ENCODE data around the gene CFAP299. TPM values are rescaled to one million over a fixed set of nuclear protein-coding genes. Genes with fewer than 3 reads are reported as not detected.

Gene CFAP299
- polyA plus RNA-seq, 6 donors from 2014 or later: not detected

GRCh38 chr4:80475236-80475635 is 139.7 kb downstream of the CFAP299 start:
- Mint-ChIP-seq H3K36me3 (no peaks in the 10 kb centered on the region), H3K27me3 (peaks cover 0 to 7% (median 4%) of the 10 kb centered on the region in 3 donors), H3K4me1 (peaks cover 0 to 5% (median 0%) of the 10 kb centered on the region in 3 donors), H3K4me3 (no peak overlapping the region), H3K9me3 (peaks cover 0 to 6% (median 0%) of the 10 kb centered on the region in 7 donors), H3K27ac (peak overlapping the region in 1 of 6 donors; percentile 11)
- DNase-seq (no peak), ATAC-seq (ENCODE audit: low read depth in 2 of 2) (no peak)

DNA sequence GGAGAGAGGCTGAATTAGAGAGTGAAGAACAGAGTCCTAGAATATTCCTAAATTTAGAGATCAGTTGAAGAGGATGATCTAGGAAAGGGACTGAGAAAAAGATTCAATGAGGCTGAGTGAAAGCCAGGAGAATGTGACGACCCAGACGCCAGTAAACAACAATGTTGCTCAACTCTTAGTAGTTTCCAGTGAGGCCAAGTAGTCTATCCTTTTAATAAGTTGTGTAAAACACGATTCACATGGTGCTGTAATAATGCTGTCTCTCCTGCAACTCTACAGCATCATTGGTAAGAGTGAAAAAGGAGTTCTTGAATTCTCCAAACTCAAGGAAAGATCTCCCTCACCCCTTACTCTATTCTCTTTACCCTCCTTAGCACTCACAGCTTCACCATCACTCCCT is 140.3 kb downstream of the CFAP299 start:
- no peak overlapping the region for H3K4me3 Mint-ChIP-seq

DNA sequence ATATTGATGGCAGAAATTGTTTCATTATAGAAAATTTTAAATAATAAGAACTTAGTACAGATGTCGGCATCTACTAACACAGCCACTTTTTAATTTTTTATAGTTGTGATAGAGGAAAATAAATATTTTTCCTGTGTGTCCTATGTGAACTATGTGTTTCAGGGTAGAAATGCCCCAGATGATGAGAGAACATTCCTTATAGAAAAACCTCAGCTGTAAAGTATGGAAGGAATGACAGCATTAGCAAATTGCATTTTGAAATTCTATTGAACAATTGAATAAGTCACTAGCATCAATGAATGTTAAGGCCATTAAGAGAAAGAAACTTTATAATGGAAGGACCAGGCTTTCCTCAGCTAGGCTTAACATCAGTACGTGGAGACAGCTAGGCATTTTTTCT is 149.2 kb downstream of the CFAP299 start:
- H3K9me3 Mint-ChIP-seq: no peaks in the 10 kb centered on the region
- H3K27ac Mint-ChIP-seq: no peak overlapping the region
- H3K27me3 Mint-ChIP-seq: no peaks in the 10 kb centered on the region
- ATAC-seq (ENCODE audit: low read depth in 2 of 2) (no peak), DNase-seq (no peak)
- no peak overlapping the region for H3K4me3 Mint-ChIP-seq
- no peaks in the 10 kb centered on the region for H3K36me3 Mint-ChIP-seq
- peaks cover 3 to 8% (median 6%) of the 10 kb centered on the region in 3 donors for H3K4me1 Mint-ChIP-seq

More for the DNA sequence above, 140.3 kb downstream of the CFAP299 start:
- Mint-ChIP-seq H3K27ac (peak overlapping the region in 1 of 6 donors; percentile 57), H3K27me3 (peaks cover 0 to 7% (median 4%) of the 10 kb centered on the region in 3 donors), H3K36me3 (no peaks in the 10 kb centered on the region), H3K9me3 (peaks cover 0 to 6% (median 0%) of the 10 kb centered on the region in 7 donors), H3K4me1 (peaks cover 0 to 5% (median 0%) of the 10 kb centered on the region in 3 donors)
- no peak for DNase-seq
- no peak for ATAC-seq (ENCODE audit: low read depth in 2 of 2)

- ATAC-seq (ENCODE audit: low read depth in 2 of 2) (no peak), DNase-seq (no peak)
- no peaks in the 10 kb centered on the region for H3K36me3 Mint-ChIP-seq
- H3K27ac Mint-ChIP-seq: peak overlapping the region in 1 of 6 donors; percentile 69
- no peak overlapping the region for H3K4me3 Mint-ChIP-seq
- H3K27me3 Mint-ChIP-seq: no peaks in the 10 kb centered on the region
- H3K9me3 Mint-ChIP-seq: no peaks in the 10 kb centered on the region
- peaks cover 6 to 15% (median 8%) of the 10 kb centered on the region in 3 donors for H3K4me1 Mint-ChIP-seq
Measured at GRCh38 chr4:80486603-80487002, 151.1 kb downstream of the CFAP299 start.

DNA sequence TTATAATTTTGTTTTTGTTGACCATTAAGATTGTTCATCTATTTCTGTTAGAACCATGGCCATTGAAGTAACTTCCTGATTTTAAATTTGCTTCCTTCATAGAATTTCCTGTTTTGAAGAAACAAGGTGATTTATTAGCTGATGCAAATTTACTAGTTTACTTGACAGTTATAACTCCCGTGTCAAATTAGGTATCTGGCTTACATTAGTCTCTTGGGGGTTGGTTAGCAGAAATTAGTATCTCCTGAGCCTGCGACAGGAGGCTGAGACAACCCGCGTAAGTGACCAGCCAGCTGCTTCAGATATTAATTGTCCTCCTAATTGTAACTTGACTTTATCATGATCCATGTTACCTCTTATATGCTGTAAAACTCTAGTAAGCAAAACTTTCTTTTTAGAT is 154.3 kb downstream of the CFAP299 start:
- Mint-ChIP-seq H3K9me3 (peaks cover 0 to 12% (median 9%) of the 10 kb centered on the region in 7 donors), H3K36me3 (peaks cover 0 to 17% of the 10 kb centered on the region in 2 donors), H3K4me3 (no peak overlapping the region), H3K27ac (no peak overlapping the region), H3K27me3 (peaks cover 0 to 5% (median 0%) of the 10 kb centered on the region in 3 donors), H3K4me1 (peaks cover 28 to 33% (median 28%) of the 10 kb centered on the region in 3 donors)
- DNase-seq (no peak), ATAC-seq (ENCODE audit: low read depth in 2 of 2) (peak in 1 of 2 donors; percentile 23)

- H3K4me1 Mint-ChIP-seq: peaks cover 28 to 33% (median 28%) of the 10 kb centered on the region in 3 donors
- no peak overlapping the region for H3K27ac Mint-ChIP-seq
- peaks cover 2 to 20% (median 10%) of the 10 kb centered on the region in 7 donors for H3K9me3 Mint-ChIP-seq
- H3K4me3 Mint-ChIP-seq: peak overlapping the region in 5 of 8 donors; percentile 4 to 72 (median 34)
- peak; percentile 58 to 65 for ATAC-seq (ENCODE audit: low read depth in 2 of 2)
- H3K36me3 Mint-ChIP-seq: peaks cover 7 to 17% of the 10 kb centered on the region in 2 donors
- DNase-seq: no peak
- peaks cover 0 to 9% (median 0%) of the 10 kb centered on the region in 3 donors for H3K27me3 Mint-ChIP-seq
Measured at GRCh38 chr4:80492761-80493160, 157.2 kb downstream of the CFAP299 start.

DNA sequence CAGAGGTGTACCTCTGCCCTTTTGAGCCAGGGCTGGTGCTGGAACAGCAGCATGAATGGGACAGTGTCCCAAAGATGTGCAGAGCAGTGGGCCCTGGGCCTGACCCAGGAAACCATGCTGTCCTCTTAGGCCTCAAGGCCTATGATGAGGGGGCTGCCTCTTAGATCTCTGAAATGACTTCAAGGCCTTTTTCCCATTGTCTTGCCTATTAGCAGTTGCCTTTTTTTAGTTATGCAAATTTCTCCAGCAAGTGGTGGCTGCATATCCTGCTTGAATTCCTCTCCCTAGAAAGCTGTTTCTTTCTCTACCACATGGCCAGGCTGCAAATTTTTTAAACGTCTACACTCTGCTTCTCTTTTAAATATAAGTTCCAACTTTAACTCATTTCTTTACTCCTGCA is 160.3 kb downstream of the CFAP299 start:
- peaks cover 0 to 9% (median 0%) of the 10 kb centered on the region in 3 donors for H3K27me3 Mint-ChIP-seq
- peaks cover 7 to 17% of the 10 kb centered on the region in 2 donors for H3K36me3 Mint-ChIP-seq
- H3K27ac Mint-ChIP-seq: peak overlapping the region in 1 of 6 donors; percentile 86
- no peak for ATAC-seq (ENCODE audit: low read depth in 2 of 2)
- H3K4me3 Mint-ChIP-seq: no peak overlapping the region
- no peak for DNase-seq
- peaks cover 27 to 33% (median 31%) of the 10 kb centered on the region in 3 donors for H3K4me1 Mint-ChIP-seq
- peaks cover 2 to 27% (median 12%) of the 10 kb centered on the region in 7 donors for H3K9me3 Mint-ChIP-seq

DNA sequence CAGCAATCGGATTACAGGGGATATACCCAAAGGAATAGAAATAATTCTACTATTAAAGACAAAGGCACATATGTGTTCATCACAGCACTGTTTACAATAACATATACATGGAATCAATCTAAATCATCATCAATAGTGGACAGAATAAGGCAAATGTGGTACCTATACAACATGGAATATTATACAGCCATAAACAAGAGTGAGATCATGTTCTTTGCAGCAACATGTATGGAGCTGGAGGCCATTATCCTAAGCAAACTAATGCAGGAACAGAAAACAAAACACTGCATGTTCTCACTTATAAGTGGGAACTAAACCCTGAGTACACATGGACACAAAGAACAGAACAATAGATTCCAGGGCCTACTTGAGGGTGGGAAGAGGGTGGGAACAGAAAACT is 163.2 kb downstream of the CFAP299 start:
- no peak for ATAC-seq (ENCODE audit: low read depth in 2 of 2)
- H3K27ac Mint-ChIP-seq: no peak overlapping the region
- DNase-seq: no peak
- peaks cover 7 to 8% of the 10 kb centered on the region in 2 donors for H3K36me3 Mint-ChIP-seq
- H3K9me3 Mint-ChIP-seq: peaks cover 2 to 17% (median 6%) of the 10 kb centered on the region in 7 donors
- peaks cover 11 to 20% (median 17%) of the 10 kb centered on the region in 3 donors for H3K4me1 Mint-ChIP-seq
- peaks cover 0 to 4% (median 0%) of the 10 kb centered on the region in 3 donors for H3K27me3 Mint-ChIP-seq
- no peak overlapping the region for H3K4me3 Mint-ChIP-seq

GRCh38 chr4:80500613-80501012 is 165.1 kb downstream of the CFAP299 start:
- DNase-seq (peak; percentile 15), ATAC-seq (ENCODE audit: low read depth in 2 of 2) (peak; percentile 86 to 89)
- H3K4me3 Mint-ChIP-seq: peak overlapping the region in 5 of 8 donors; percentile 3 to 26 (median 21)
- peaks cover 11 to 13% (median 11%) of the 10 kb centered on the region in 3 donors for H3K4me1 Mint-ChIP-seq
- H3K36me3 Mint-ChIP-seq: peaks cover 0 to 7% of the 10 kb centered on the region in 2 donors
- H3K9me3 Mint-ChIP-seq: peaks cover 0 to 17% (median 2%) of the 10 kb centered on the region in 7 donors
- peak overlapping the region in 1 of 6 donors; percentile 29 for H3K27ac Mint-ChIP-seq
- H3K27me3 Mint-ChIP-seq: peaks cover 0 to 4% (median 0%) of the 10 kb centered on the region in 3 donors

GRCh38 chr4:80507077-80507476 is 171.5 kb downstream of the CFAP299 start:
- no peak overlapping the region for H3K4me3 Mint-ChIP-seq
- no peaks in the 10 kb centered on the region for H3K9me3 Mint-ChIP-seq
- ATAC-seq (ENCODE audit: low read depth in 2 of 2) (no peak), DNase-seq (no peak)
- H3K36me3 Mint-ChIP-seq: no peaks in the 10 kb centered on the region
- H3K27ac Mint-ChIP-seq: no peak overlapping the region
- H3K27me3 Mint-ChIP-seq: no peaks in the 10 kb centered on the region
- H3K4me1 Mint-ChIP-seq: peaks cover 8 to 18% (median 14%) of the 10 kb centered on the region in 3 donors

DNA sequence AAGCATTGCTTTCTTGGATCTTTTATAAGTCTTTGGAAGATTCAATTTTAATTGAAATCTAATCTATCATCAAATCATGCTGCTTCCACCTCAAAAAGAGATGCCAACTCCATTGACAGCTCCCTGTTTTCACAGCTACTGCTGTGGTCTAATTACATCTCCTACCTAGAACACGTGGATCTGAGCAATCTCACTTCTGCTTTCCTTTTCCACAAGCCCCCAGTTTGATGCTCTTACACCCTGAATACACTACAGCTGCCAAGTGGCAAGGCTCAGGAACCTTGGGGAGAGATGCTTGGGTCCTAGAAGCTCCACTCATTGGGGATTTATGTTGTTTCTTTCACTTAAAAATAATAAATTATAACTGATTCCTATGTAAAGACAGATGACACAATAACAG is 172.0 kb downstream of the CFAP299 start:
- peak; percentile 18 for DNase-seq
- peak overlapping the region in 1 of 8 donors; percentile 37 for H3K4me3 Mint-ChIP-seq

DNA sequence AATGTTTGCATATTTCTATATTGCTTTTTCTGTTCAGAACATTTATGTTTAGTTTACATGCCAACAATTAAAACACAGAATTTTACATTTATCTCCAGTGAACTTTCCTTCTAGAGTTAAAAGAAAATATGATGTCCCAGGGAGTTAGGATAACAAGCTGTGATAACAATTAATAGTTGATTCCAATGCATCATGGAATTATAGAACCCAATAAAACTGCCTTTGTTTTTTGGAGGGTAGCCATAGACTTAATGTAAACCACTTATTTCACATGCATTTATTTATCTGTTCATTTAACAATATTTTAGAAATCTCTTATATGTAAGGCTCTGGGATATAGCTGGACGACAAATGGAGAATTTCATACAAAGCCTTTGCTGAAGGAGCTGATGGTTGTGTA is 180.0 kb downstream of the CFAP299 start:
- Mint-ChIP-seq H3K27me3 (no peaks in the 10 kb centered on the region), H3K36me3 (no peaks in the 10 kb centered on the region), H3K4me3 (no peak overlapping the region), H3K27ac (no peak overlapping the region), H3K9me3 (no peaks in the 10 kb centered on the region), H3K4me1 (no peaks in the 10 kb centered on the region)
- no peak for ATAC-seq (ENCODE audit: low read depth in 2 of 2)
- no peak for DNase-seq

More for the DNA sequence above, 172.0 kb downstream of the CFAP299 start:
- Mint-ChIP-seq H3K9me3 (no peaks in the 10 kb centered on the region), H3K4me1 (peaks cover 8 to 18% (median 14%) of the 10 kb centered on the region in 3 donors), H3K36me3 (no peaks in the 10 kb centered on the region), H3K27me3 (no peaks in the 10 kb centered on the region), H3K27ac (peak overlapping the region in 1 of 6 donors; percentile 79)
- peak; percentile 96 to 99 for ATAC-seq (ENCODE audit: low read depth in 2 of 2)

DNA sequence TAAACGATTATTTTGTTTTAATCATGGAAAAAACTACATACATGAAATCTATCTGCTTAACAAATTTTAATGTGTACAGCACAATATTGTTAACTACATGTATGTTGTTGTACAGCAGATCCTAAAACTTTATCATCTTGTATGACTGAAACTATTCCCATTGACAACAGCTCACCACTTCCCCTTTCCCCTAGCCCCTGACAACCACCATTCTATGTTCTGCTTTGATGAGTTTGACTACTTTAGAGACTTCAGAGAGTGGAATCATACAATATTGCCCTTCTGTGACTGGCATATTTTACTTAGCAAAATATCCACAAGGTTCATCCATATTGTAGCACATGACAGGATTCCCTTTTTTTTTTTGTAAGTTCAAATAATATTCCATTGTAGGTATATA is 185.9 kb downstream of the CFAP299 start:
- peak; percentile 31 for DNase-seq
- Mint-ChIP-seq H3K9me3 (peaks cover 0 to 2% (median 0%) of the 10 kb centered on the region in 7 donors), H3K27me3 (no peaks in the 10 kb centered on the region), H3K27ac (no peak overlapping the region), H3K4me1 (peaks cover 4 to 7% (median 6%) of the 10 kb centered on the region in 3 donors), H3K36me3 (no peaks in the 10 kb centered on the region), H3K4me3 (no peak overlapping the region)
- ATAC-seq (ENCODE audit: low read depth in 2 of 2): peak; percentile 97 to 100

DNA sequence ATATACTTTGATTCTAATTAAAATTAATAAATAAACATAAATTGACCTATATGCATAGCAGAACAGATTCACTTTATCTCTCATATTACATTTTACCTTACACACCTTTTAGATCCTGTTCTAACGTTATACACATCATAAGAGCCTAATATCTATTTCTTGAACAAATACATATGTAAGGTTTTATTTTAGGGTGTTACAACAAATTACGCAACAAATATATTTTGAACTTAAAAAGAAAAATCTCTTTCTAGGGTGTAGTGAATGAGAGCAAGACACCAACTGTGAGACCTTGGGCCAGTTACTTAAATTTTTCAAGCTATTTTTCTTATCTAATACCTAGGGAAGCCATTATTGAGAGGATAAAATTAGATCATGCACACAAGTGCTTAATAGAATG is 191.2 kb downstream of the CFAP299 start:
- no peak for DNase-seq
- Mint-ChIP-seq H3K27me3 (peaks cover 0 to 13% (median 4%) of the 10 kb centered on the region in 3 donors), H3K9me3 (peaks cover 0 to 2% (median 0%) of the 10 kb centered on the region in 7 donors), H3K4me1 (peaks cover under 1 to 5% (median 2%) of the 10 kb centered on the region in 3 donors), H3K36me3 (no peaks in the 10 kb centered on the region), H3K4me3 (no peak overlapping the region), H3K27ac (no peak overlapping the region)
- ATAC-seq (ENCODE audit: low read depth in 2 of 2): no peak

Measured in naive B cell (primary cell).